GM21786 (cell line): ENCODE results near the gene PGLYRP4.
"Not testable (repeated sequence)": the region's sequence is repeated elsewhere in the genome, so short reads cannot be mapped to it uniquely, and the experiment has no call there.

Experiments
- ATAC-seq: cut with Tn5 transposase; IDR thresholded peaks from one replicate; pipeline ENCODE4 v1.9.1; 2021; ENCODE audit not compliant: unreplicated experiment

The PGLYRP4 gene

DNA sequence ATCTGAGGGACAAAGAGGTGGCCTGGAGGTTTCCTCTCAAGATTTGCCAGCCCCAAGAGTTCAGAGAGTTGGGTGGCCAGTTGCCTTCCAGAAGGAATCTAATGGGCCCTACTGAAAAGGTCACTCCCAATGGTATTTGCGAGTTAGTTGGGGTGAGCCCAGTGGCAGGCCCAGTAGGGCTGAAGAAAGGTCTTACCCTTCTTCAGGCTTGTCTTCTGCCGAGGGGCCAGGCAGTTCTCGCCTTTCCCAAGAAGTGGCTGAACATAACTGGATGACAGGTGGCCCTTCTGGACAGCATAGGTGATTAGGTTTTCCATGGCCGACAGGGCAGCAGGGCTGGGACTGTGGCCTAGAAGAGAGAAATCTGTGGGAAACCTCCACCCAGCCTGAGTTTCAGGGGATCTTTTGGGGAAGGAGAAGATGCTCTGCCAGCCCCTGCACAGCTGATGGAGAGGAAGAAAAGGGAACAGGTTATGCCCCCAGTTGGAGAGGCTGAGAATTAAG is 7.2 kb downstream of the PGLYRP4 start:
- ATAC-seq = no peak

DNA sequence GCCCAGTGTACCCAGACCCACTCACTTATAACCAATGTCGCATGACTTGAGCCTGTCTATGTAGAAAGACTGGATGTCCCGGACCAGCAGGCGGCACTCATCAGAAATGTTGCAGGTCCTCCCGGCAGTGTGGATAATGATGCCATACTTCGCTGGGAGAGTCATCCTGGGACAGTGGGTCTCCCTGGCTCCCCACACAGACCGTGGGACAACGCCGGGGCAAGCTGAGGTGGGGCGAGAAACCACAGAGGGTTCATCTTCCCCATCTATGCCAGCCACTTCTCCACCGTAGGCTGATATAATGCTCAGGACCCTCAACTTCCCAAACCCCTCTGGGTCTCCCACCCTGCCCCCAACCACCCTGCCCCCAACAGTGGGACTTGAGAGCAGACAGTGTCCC is 8.3 kb downstream of the PGLYRP4 start:
- no peak for ATAC-seq

DNA sequence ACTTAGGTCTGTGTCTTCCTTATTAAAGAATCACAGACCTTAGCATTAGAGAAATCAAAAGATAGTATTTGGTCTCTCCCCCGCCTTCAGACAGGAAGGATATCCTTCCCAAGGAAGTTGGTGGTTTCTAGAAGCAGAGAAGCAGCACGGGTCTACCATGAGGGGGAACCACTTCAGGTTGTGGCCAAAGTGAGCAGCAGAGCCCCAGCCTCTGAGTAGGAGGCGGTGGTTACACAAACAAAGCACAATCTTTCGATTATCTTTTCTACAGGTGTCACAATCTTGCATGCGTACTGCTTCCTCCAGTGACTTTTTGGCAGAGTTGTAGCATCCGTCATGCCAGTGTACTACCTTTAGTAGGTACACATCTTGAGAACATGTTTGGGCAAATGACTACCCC is 8.8 kb downstream of the PGLYRP4 start:
- no peak for ATAC-seq

DNA sequence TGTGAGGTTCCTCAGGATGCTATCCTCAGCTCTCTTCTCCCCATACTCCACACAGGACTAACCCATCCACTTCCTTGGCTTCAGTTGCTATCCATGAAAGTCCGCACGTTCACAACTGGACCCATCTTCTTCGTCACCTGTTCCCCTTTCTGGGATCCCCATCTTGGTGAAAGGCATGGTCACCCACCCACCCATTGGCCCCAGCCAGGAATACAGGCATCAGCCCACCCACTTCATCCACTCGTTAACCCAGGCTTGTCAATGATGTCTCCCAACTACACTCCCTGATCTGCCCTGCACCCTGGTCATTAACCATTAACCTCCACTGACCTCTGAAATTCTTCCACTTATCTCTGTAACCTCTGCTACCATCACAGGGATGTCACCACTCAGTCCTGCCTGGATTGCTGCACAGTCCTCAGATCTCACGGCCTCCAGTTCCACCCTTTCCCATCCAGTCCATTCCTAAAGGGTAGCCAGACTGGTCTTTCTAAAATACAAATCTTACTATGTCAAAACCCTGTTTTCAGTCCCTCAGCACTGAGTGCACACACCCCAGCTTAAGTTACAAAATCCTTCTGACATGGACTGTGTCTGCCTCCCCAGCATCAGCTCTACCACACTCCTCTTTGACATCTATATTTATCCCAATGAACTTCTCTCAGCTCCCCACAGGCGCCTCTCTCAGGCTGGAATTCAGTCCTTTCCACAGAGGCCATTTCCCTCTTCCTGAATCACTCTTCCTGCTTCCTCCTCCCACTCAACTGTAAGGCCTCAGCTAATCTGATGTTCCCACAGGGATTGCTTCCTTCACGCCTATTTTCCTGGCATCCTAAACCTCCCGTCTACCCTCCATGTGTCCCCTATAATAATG is 10.4 kb downstream of the PGLYRP4 start:
- no peak for ATAC-seq

DNA sequence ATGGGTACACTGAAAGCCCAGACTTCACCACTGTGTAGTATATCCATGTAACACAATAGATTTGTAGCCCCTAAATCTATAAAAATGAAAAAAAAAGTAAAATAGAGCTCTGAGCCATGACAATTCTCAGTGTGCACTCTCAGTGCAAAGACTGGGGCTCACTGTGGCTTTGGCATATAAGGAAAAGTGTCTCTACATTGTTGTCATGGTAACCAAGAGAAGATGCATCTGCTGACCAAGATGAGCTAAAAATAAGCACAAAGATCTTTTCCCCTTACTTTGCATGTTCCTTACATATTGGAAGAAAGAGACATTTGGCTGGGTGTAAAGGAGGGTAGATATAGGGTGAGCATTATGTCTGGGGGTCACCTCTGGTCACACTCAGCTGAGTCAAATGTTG is 12.0 kb downstream of the PGLYRP4 start:
- ATAC-seq = no peak

DNA sequence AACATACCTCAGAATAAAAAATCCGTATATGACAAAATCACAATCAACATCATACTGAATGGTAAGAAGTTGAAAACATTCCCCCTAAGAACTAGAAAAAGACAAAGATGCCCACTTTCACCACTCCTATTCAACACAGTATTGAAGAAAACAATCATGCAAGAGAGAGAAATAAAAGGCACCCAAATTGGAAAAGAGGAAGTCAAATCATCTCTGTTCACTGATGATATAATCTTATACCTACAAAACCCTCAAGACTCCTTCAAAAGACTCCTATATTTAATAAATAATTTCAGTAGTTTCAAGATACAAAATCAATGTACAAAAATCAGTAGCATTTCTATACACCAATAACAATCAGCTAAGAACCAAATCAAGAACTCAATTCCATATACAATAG is 14.7 kb downstream of the PGLYRP4 start:
- ATAC-seq = no peak

DNA sequence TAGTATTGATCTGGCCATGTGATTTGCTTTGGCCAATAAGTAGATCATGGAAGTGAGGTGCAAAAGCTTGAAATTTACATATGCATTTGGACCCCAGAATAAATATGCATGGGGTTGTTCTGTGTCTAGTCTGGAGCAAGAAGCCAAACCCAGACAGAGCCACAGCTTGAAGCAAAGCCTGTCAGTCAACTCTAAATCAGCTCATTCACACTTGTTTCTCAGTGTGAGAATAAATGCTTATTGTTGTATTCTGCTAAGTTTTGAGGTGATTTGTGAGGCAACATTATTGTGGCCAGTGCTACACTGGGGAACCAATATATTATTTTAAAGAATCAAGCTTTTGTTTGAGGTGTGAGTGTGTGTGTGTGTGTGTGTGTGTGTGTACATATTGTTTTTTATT is 23.7 kb downstream of the PGLYRP4 start:
- ATAC-seq = no peak

DNA sequence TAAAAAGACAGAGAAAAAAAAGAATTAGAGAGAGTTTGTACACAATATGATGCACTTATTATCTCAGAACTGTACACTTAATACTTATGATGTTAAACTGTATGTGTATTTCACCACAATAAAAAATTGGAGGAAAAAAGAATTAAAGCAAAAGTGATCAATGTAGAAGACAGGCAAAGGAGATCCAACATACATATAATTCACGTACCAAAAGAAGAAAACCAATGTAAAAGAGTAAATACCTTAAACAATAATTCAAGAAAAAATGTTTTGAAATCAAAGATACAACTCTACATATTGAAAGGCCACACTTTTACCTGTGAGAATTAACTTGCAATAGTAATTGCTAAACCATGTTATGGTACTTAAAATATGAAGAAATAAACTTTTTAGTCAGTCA is 26.1 kb downstream of the PGLYRP4 start:
- ATAC-seq = no peak

DNA sequence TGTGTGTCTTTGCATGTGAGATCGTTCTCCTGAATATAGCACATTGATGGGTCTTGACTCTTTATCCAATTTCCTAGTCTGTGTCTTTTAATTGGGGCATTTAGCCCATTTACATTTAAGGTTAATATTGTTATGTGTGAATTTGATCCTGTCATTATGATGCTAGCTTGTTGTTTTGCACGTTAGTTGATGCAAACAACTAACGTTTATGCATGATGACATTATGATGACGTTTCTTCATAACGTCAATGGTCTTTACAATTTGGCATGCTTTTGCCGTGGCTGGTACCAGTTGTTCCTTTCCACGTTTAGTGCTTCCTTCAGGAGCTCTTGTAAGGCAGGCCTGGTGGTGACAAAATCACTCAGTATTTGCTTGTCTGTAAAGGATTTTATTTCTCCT is 30.5 kb downstream of the PGLYRP4 start:
- not testable (repeated sequence) for ATAC-seq

DNA sequence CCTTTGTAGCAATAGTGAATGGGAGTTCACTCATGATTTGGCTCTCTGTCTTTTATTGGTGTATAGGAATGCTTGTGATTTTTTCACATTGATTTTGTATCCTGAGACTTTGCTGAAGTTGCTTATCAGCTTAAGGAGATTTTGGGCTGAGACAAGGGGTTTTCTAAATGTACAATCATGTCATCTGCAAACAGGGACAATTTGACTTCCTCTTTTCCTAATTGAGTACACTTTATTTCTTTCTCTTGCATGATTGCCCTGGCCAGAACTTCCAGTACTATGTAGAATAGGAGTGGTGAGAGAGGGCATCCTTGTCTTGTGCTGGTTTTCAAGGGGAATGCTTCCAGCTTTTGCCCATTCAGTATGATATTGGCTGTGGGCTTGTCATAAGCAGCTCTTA is 32.6 kb downstream of the PGLYRP4 start:
- not testable (repeated sequence) for ATAC-seq

DNA sequence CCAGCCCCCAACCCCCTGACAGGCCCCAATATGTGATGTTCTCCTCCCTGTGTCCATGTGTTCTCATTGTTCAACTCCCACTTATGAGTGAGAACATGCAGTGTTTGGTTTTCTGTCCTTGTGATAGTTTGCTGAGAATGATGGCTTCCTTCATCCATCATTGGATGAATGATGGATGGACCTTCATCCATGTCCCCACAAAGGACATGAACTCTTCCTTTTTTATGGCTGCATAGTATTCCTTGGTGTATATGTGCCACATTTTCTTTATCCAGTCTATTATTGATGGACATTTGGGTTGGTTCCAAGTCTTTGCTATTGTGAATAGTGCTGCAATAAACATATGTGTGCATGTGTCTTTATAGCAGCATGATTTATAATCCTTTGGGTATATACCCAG is 34.3 kb downstream of the PGLYRP4 start:
- not testable (repeated sequence) for ATAC-seq

DNA sequence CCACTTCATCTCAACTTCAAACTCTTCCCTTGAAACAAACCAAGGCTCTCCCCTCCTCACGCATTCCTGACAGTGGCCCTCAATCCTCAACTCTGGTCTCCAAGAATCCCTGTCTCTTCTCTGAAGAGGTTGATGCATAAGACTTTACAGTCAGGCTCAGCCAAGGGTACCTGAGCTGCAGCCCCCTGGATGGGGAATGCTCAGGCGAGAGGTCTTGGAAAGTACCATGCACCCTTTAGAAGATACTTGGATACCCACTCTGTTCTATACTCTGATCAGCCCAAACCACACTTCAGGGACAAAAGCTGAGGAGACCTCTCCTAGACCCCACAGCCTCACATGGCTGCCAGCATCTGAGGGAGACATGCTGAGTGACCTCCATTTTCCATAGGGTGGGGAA is 35.4 kb downstream of the PGLYRP4 start:
- no peak for ATAC-seq

DNA sequence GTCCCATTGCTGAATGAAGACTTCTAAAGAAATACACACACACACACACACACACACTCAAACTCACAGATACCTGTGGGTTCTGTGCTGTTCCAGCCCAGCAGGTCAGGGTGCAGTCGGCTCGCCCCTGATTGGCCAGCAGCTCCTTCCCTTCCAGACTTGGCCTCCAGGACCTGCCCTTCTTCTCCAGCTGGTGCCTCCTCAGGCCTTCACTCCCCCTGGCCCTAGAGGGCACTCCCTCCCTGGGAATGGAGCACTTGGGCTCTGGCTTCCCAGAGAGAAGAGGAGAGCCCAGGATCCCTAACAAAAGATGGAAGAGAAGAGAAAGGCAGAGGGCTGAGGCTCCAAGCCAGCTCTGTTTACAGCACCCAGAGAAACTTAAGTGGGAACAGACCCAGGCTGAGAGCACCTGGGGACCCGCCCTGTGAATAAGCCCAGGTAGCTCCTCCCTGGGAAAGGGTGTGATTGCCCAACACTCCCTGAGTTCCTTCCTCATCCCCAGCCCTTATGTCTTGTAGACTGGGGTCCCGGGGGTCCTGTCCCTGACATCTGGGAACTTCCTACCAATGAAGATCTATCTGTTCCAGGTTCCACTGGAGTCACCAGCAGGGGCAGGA is 36.0 kb downstream of the PGLYRP4 start, which contains the start of gene PGLYRP3:
PGLYRP3 (minus strand) TSS at position 383 of the 617 bp plus-strand sequence. CDS start 2,287 bp downstream, outside the sequence.
- no peak for ATAC-seq

DNA sequence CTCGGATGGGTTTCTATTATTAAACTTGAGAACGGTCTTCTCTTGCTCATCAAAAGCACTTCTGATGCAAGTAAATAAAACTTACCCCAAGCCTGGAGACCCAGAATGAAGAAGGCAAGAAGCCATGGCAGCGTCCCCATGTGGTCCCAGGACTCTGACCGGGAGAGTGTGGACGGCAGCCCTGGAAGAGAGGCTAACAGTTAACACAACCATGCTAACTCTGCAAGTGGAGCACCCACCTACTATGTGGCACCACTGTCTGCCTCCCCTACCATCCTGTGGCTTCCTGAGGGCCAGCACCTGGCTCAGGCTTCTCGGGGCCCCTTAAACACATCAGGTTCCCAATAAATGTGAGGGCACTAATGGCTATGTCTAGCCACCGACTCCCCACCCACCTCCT is 38.1 kb downstream of the PGLYRP4 start:
- no peak for ATAC-seq

DNA sequence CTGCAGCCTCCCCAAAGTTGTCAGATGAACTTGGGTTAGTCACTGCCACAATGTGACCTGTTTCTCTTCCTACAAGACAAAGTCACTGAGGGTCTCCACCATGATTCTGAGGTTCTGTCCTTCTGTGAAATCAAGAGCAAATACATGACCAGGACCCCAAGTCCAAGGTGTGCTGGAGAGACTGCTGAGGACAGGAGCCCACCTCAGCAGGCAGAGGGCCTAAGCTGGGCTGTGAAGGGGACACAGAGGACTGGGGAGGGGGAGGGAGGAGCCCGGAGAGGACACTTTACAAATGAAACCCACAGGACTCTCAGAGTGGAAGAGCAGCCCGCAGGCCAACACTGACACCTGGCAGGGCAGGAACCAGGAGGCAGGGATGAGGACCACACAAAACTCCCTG is 39.2 kb downstream of the PGLYRP4 start:
- no peak for ATAC-seq

DNA sequence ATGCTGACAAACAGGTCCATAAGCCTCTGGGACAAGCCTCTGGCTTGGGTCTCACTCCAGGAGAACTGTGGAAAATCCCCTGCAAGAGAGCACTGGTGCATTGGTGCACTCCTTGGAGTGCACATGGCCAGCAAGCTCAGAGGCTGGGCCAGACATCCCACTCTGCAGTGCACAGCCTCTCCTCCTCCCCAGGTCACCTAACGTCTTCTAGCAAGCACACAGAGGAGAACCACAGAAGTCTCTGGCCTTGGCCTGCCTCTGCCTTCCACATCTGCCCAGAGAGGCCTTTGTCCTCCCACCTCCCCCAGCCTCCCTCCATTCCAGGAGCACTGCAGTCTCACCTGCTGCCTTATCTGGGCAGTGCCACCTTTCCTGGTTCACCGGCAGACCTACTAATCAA is 40.1 kb downstream of the PGLYRP4 start:
- ATAC-seq = no peak

DNA sequence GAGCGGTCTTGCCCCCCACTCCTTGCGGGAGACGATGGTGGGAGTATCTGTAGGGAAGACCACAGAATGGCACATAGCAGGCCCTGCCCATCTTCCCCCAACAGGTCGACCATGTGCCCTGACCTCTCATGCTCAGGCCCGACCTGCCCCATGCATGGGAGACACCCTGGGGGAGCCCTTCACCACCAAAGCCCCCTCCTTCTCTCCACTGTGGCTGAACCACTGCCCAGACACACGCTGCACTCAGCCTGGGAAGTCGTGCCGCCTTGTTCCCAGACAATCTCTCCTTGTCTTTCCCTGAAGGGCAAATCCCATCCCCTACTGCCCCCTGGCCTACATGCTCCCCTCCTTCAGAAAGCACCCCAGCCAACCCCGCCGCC is 41.4 kb downstream of the PGLYRP4 start:
- ATAC-seq = no peak

DNA sequence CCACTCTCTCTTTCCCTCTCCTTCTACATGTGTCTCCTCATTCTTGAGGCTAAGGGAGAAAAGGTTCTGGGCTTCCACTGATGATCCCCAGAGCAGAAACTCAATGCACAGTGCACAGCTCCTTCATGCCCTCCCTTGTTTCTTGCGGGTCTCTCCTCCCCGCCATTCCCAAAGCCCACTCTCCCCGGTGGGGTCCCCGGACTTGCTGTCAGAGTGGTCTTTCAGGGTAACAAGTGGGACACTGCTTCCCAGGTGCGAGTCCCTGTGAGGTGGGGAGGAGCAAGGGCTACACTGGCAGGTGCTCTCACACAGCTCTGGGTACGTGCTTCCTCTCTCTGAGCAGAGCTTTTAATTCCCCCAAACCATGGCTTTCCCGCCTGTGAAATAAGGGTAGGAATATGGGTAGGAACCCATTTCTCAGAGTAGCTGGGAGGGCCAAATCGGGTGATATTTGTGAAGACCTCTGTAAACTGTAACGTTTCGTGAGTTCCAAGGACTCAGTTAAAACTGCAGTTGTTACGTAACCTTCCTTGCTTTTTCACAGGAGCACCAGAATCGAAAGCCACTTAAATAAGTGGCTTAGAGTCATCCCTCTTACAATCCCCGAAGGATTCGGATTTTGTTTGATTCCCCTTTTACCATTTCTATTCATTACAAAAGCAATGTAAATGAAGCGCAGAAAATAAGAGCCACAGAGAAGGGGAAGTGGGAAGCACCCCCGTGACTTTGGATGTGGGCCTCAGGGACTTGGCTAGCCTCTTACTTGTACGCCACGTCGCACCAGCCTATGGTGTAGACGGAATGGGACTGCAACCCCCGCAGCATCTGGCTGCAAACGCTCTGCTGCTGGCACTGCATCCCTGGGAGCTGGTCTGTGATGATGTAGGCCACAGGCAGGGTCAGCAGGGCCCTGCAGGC is 42.1 kb downstream of the PGLYRP4 start:
- no peak for ATAC-seq

DNA sequence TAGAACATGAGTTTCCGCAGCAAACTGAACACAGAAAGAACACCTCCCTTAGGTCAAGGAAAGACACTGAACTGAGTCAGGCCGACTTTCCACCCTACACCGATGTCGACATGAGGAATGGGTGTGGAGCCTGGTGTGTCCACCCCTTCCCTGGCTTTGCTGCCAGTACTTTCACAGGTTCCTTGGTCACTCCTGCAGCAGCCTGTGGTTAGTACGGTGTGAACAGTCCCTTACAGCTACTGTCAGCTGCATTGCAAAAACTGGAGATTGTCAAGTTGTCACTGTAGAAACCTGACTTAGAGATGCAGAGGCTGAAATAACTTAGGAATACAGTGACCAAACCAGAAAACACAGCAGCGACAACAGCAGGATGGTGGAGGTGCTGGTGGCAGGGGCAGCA is 43.0 kb downstream of the PGLYRP4 start:
- no peak for ATAC-seq

DNA sequence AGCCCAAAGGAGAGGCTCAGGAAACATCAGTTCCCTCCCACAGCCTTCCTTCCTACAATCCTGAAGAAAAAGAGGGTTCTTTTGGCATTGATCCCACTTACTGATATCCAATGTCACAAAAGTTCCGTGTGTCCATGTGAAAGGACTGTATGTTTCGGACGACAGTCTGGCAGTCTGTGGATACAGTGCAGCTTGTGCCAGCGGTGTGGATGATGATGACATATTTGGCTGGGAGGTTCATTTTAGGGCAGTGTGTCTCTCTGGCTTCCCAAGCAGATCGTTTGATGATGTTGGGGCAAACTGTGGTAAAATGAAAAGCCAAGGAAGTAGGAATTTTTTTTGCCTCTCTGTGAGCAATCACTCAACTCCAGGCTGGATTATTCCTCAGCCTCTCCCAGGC is 46.3 kb downstream of the PGLYRP4 start:
- no peak for ATAC-seq

DNA sequence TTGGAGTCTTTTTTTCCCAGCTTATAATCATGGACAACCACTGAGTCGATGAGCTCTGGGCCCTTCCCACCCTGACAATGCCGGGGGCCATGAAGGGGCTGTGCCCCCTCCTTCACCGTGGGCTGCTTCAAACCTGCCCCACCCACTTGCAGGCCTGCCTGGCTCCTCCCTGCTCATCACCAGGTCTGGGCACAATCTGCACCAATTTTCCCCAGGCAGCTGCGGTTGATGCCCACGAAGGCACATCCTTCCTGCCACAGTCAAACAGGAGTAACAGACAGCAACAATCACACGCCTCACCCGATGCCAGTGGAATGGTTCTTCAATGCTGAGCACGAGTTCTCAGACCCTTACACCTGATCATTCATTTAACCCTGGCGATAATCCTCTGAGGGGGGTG is 54.8 kb downstream of the PGLYRP4 start:
- no peak for ATAC-seq

DNA sequence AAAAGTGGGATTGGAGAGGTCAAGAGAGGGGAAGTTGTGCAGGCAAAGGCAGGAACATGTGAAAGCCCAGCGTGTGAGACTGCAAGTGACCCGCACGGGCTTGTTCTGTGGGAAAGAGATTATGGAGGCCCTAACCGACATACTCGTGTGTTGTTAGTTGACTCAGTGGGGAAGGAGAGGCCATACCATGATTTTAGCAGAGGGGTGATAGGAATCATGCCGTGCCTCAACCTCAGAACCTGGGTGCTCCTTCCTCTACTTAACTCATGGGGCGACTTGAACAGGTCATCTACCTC is 55.2 kb downstream of the PGLYRP4 start:
- ATAC-seq = no peak
